Measurements from ENCODE around the gene RNU2-1.
A peak's percentile ranks its signal among the peaks of the same experiment; 100 is the strongest.
"Not testable (repeated sequence)": the region's sequence is repeated elsewhere in the genome, so short reads cannot be mapped to it uniquely, and the experiment has no call there.

The RNU2-1 gene

DNA sequence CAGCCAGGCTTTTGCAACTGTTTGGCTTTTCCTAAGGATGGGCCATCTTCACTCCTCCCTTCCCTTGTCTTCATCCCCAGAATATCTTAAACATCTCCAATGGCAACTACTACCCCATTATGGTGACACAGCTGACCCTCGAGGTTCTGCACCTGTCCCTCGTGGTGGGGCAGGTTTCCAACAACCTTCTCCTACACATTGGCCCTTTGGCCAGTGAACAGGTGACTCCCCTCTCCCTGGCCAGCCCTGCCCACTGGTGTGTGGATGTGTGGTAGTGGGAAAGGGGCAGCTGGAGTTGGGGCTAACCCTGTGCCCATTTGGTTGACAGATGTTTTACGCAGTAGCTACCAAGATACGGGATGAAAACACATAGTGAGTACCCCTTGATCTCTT, 17.4 kb downstream of the RNU2-1 start:
- ATAC-seq, result no peak
- DNase-seq, result no peak

- DNase-seq, result no peak
- ATAC-seq, result no peak
Observed at GRCh38 chr17:43215341-43215740, 18.4 kb downstream of the RNU2-1 start.

- no peak for ATAC-seq
- DNase-seq, result no peak
Observed at GRCh38 chr17:43213545-43213944, 20.2 kb downstream of the RNU2-1 start.

- ATAC-seq, result no peak
- DNase-seq, result no peak
Observed at GRCh38 chr17:43212641-43213490, 20.9 kb downstream of the RNU2-1 start.

- DNase-seq (peak; percentile 83), ATAC-seq (peak; percentile 91)
Observed at GRCh38 chr17:43211480-43212402, 22.0 kb downstream of the RNU2-1 start, which contains the start of gene TMEM106A. TSS of gene TMEM106A (plus strand) at chr17:43211875. CDS start at chr17:43213042, 1,167 bp downstream.

GRCh38 chr17:43211123-43211479, 22.7 kb downstream of the RNU2-1 start:
- DNase-seq, result no peak
- ATAC-seq, result no peak

GRCh38 chr17:43210576-43210975, 23.2 kb downstream of the RNU2-1 start:
- no peak for ATAC-seq
- no peak for DNase-seq

DNA sequence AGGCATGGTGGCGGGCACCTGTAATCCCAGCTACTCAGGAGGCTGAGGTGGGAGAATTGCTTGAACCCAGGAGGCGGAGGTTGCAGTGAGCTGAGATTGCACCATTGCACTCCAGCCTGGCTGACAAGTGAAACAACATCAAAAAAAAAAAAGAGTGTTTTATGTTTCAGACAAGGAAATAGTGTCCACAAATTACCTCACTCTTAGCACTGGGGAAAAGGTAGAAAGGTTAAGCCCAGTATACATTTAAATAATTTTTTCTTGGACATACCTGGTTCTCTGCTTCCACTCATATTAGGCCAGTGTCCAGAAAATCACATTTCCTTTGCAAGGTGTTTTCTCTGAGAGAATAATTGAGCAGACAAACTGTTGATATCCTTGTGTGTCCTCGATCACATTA, 30.8 kb downstream of the RNU2-1 start:
- not testable (repeated sequence) for ATAC-seq, DNase-seq

GRCh38 chr17:43200127-43200526, 33.6 kb downstream of the RNU2-1 start:
- no peak for ATAC-seq
- no peak for DNase-seq

- DNase-seq (no peak), ATAC-seq (no peak)
Observed at GRCh38 chr17:43199633-43200032, 34.1 kb downstream of the RNU2-1 start.

DNA sequence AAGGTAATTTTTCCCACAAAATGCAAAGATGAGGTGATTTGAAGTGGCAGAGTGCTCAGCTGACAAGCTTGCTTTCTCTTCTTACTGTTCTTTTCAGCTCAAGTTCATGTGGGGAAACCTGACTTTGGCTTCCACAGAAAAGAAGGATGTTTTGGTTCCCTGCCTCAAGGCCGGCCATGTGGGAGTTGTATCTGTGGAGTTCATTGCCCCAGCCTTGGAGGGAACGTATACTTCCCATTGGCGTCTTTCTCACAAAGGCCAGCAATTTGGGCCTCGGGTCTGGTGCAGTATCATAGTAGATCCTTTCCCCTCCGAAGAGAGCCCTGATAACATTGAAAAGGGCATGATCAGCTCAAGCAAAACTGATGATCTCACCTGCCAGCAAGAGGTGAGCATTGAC, 40.5 kb downstream of the RNU2-1 start:
- no peak for DNase-seq

DNA sequence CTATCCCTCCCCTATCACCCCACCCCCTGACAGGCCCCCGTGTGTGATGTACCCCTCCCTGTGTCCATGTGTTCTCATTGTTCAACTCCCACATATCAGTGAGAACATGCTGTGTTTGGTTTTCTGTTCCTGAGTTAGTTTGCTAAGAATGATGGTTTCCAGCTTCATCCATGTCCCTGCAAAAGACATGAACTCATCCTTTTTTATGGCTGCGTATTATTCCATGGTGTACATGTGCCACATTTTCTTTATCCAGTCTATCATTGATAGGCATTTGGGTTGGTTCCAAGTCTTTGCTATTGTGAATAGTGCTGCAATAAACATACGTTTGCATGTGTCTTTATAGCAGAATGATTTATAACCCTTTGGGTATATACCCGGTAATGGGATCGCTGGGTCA, 47.1 kb downstream of the RNU2-1 start:
- DNase-seq, ATAC-seq: not testable (repeated sequence)

More for the DNA sequence above, 40.5 kb downstream of the RNU2-1 start:
- no peak for ATAC-seq

DNA sequence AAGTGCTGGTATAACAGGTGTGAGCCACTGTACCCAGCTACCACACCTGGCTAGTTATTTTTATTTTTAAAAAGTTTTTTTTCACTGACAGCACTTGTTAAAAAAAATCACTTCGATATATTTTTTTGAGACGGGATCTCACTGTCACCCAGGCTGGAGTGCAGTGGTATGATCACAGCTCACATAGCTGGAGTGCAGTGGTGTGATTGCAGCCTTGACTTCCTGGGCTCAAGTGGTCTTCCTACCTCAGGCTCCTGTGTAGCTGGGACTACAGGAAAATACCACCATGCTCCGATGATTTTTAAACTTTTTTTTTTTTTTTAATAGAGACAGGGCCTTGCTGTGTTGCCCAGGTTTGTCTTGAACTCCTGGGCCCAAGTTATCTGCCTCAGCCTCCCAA, 49.9 kb downstream of the RNU2-1 start:
- ATAC-seq (no peak), DNase-seq (no peak)

Measured in stimulated activated naive CD8-positive, alpha-beta T cell treated with anti-CD3 and anti-CD28 coated beads, Interleukin-15, Interleukin-2, amounts not matched to agents 100 U/mL and 50 U/mL, for 24 hours (primary cell).